ENCODE measurements around the gene SLC66A2. TPM values are rescaled to one million over a fixed set of nuclear protein-coding genes. Genes with fewer than 3 reads are reported as not detected.
"Not testable (repeated sequence)": the region's sequence is repeated elsewhere in the genome, so short reads cannot be mapped to it uniquely, and the experiment has no call there.

The SLC66A2 gene
- polyA plus RNA-seq, 4 donors = 21.0 to 29.8 (median 24.7) TPM

- no peak for DNase-seq (ENCODE audit: low read depth in 4 of 4, low spot score in 3 of 4)
Observed at GRCh38 chr18:79883461-79884293, 67.8 kb downstream of the SLC66A2 start.

GRCh38 chr18:79882522-79883241 lies 68.8 kb downstream of the SLC66A2 start:
- no peak for DNase-seq (ENCODE audit: low read depth in 4 of 4, low spot score in 3 of 4)

- DNase-seq (ENCODE audit: low read depth in 4 of 4, low spot score in 3 of 4) = no peak
Observed at GRCh38 chr18:79881695-79882094, 69.8 kb downstream of the SLC66A2 start.

- DNase-seq (ENCODE audit: low read depth in 4 of 4, low spot score in 3 of 4) = no peak
Observed at GRCh38 chr18:79879566-79879965, 71.9 kb downstream of the SLC66A2 start.

- DNase-seq (ENCODE audit: low read depth in 4 of 4, low spot score in 3 of 4) = no peak
Observed at GRCh38 chr18:79878741-79879378, 72.6 kb downstream of the SLC66A2 start.

- not testable (repeated sequence) for DNase-seq (ENCODE audit: low read depth in 4 of 4, low spot score in 3 of 4)
Observed at GRCh38 chr18:79878246-79878645, 73.2 kb downstream of the SLC66A2 start.

- no peak for DNase-seq (ENCODE audit: low read depth in 4 of 4, low spot score in 3 of 4)
Observed at GRCh38 chr18:79877163-79878091, 74.0 kb downstream of the SLC66A2 start.

GRCh38 chr18:79876497-79876896 lies 75.0 kb downstream of the SLC66A2 start:
- DNase-seq (ENCODE audit: low read depth in 4 of 4, low spot score in 3 of 4) = no peak

GRCh38 chr18:79875931-79876461 lies 75.5 kb downstream of the SLC66A2 start:
- no peak for DNase-seq (ENCODE audit: low read depth in 4 of 4, low spot score in 3 of 4)

GRCh38 chr18:79875531-79875919 lies 75.9 kb downstream of the SLC66A2 start:
- DNase-seq (ENCODE audit: low read depth in 4 of 4, low spot score in 3 of 4) = no peak

- DNase-seq (ENCODE audit: low read depth in 4 of 4, low spot score in 3 of 4) = no peak
Observed at GRCh38 chr18:79874553-79875530, 76.6 kb downstream of the SLC66A2 start.

- DNase-seq (ENCODE audit: low read depth in 4 of 4, low spot score in 3 of 4) = no peak
Observed at GRCh38 chr18:79873449-79874110, 77.9 kb downstream of the SLC66A2 start.

- DNase-seq (ENCODE audit: low read depth in 4 of 4, low spot score in 3 of 4) = no peak
Observed at GRCh38 chr18:79872527-79873444, 78.7 kb downstream of the SLC66A2 start.

GRCh38 chr18:79871481-79872091 lies 79.9 kb downstream of the SLC66A2 start:
- no peak for DNase-seq (ENCODE audit: low read depth in 4 of 4, low spot score in 3 of 4)

GRCh38 chr18:79871026-79871390 lies 80.4 kb downstream of the SLC66A2 start:
- no peak for DNase-seq (ENCODE audit: low read depth in 4 of 4, low spot score in 3 of 4)

- DNase-seq (ENCODE audit: low read depth in 4 of 4, low spot score in 3 of 4) = no peak
Observed at GRCh38 chr18:79870301-79871025, 81.0 kb downstream of the SLC66A2 start.
